ENCODE results near the gene TEX29.

The TEX29 gene

DNA sequence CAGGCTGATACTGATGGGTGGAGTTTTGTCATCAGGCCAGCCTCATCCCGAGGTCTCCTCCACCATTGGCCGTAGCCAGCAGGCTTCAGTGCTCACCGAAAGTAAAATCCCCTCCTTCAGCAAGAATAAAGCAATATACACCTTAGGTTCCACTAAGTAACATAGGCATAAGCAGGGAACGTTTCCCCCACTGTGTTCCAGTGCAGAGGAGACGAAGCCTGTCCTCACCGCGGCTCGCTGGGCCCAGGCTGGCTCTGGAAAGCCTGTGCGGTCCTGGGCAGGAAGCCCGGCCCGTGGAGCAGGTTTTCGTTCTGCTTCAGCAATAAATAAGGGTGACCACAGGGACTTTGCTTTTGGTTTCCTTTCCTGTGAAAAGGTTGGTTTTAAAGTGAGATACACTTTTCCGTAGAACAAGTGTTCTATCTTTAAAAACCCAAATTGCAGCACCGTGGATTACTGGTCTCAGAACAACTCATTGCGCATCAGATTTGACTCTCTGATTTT lies 16.3 kb upstream of the TEX29 start:
- Histone ChIP-seq H3K27me3 (ENCODE audit: insufficient read depth, low read depth, severe bottlenecking) (no peaks in the 10 kb centered on the region), H3K27ac (no peak overlapping the region), H3K4me3 (ENCODE audit: low read depth, low read length) (no peak overlapping the region), H3K36me3 (peaks cover 55% of the 10 kb centered on the region), H3K9me3 (ENCODE audit: severe bottlenecking) (peaks cover 2% of the 10 kb centered on the region)
- DNase-seq: no peak
- TF ChIP-seq, protein P1, sequence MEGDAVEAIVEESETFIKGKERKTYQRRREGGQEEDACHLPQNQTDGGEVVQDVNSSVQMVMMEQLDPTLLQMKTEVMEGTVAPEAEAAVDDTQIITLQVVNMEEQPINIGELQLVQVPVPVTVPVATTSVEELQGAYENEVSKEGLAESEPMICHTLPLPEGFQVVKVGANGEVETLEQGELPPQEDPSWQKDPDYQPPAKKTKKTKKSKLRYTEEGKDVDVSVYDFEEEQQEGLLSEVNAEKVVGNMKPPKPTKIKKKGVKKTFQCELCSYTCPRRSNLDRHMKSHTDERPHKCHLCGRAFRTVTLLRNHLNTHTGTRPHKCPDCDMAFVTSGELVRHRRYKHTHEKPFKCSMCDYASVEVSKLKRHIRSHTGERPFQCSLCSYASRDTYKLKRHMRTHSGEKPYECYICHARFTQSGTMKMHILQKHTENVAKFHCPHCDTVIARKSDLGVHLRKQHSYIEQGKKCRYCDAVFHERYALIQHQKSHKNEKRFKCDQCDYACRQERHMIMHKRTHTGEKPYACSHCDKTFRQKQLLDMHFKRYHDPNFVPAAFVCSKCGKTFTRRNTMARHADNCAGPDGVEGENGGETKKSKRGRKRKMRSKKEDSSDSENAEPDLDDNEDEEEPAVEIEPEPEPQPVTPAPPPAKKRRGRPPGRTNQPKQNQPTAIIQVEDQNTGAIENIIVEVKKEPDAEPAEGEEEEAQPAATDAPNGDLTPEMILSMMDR (IDR thresholded peaks at IDR 0.05; ENCODE audit: low read depth, low read length): no peak

DNA sequence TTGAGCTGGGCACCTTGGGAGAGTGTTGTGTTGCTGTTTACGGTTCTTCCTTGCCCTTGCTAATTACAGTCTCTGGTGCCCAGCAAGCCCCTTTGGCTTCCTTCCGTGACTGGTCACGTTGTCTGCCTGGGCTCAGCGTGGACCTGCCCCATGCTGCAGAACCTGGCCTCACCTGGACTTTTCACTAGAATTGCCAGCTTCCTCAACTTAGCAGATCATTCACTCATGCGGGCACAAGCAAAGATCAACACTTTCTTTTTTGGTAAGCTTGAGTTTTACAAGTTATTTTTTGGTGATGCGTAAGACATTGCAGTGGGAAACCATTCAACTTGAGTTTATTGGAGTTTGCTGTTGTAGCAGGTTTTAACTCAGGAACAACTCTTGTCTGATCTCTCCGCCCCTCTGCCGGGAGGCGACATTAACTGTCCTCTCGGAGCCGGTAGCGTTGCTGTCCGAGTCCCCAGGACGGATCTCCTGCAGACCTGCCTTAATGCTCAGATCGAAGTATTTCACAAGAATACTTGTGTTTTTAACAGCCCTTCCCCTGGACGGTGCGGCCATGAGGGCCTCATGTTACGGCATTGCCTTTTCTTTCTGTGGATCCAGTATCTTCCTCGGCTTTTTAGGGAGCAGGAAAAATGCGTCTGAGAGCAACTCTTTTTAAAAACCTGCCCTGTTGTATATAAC lies 15.7 kb upstream of the TEX29 start:
- TF ChIP-seq, protein P1 (IDR thresholded peaks at IDR 0.05; ENCODE audit: low read depth, low read length): no peak
- no peak for DNase-seq
- Histone ChIP-seq H3K9me3 (ENCODE audit: severe bottlenecking) (peaks cover 2% of the 10 kb centered on the region), H3K36me3 (peaks cover 55% of the 10 kb centered on the region), H3K27me3 (ENCODE audit: insufficient read depth, low read depth, severe bottlenecking) (no peaks in the 10 kb centered on the region), H3K27ac (no peak overlapping the region), H3K4me3 (ENCODE audit: low read depth, low read length) (no peak overlapping the region)

DNA sequence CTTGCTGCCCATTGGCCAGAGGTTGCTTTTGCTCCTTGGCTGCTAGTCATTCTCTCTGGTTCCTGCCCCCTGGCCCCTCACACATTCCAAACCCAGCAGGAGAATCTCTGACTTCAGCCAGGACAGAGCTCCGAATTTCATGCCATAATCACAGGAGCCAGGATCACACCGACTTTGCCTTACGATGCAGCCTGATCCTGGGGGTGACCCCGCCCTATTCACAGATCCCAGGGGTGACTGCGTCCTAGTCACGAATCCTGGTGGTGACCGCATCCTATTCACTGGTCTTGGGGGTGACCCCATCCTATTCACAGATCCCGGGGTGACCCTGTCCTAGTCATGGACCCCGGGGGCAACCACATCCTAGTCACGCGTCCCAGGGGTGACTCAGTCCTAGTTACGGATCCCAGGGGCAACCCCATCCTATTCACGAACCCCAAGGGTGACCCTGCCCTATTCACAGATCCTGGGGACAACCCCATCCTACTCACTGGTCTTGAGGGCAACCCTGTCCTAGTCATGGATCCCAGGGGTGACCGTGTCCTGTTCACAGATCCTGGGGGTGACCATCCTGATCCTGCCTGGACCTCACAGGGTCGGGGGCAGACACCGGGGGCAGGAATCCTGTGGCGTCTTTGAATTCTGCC lies 7.4 kb upstream of the TEX29 start:
- Histone ChIP-seq H3K4me3 (ENCODE audit: low read depth, low read length) (no peak overlapping the region), H3K9me3 (ENCODE audit: severe bottlenecking) (peaks cover 15% of the 10 kb centered on the region), H3K27ac (no peak overlapping the region), H3K27me3 (ENCODE audit: insufficient read depth, low read depth, severe bottlenecking) (peaks cover 36% of the 10 kb centered on the region), H3K36me3 (no peaks in the 10 kb centered on the region)
- no peak for DNase-seq
- TF ChIP-seq, protein P1 (IDR thresholded peaks at IDR 0.05; ENCODE audit: low read depth, low read length): no peak

DNA sequence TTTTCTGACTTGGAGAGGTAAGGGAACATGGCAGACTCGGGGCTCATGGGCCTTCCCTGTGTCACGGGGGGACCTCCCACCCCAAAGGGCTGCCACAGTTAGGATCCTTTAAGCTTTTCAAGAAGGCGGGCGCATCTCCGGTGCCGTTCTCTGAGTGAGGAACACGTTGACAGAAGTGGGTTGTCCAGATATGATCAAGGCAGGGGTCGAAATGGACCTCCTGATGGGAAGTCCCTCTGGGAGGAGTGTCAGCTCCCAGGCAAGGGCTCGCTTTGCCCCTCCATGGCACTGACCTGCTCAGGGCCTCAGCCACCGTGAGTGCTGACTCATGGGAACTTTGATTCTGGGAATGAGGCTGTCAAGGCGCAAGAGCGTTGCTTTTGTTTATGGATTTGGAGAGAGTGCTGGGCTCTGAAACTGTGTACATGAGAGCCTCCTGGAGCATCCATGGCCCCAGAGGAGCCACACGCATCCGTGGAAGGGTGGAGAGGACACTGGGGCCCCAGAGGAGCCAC lies 6.5 kb upstream of the TEX29 start:
- peaks cover 45% of the 10 kb centered on the region for H3K27me3 ChIP-seq (ENCODE audit: insufficient read depth, low read depth, severe bottlenecking)
- TF ChIP-seq, protein P1 (IDR thresholded peaks at IDR 0.05; ENCODE audit: low read depth, low read length): no peak
- no peak overlapping the region for H3K27ac ChIP-seq
- DNase-seq: no peak
- H3K4me3 ChIP-seq (ENCODE audit: low read depth, low read length): no peak overlapping the region
- H3K9me3 ChIP-seq (ENCODE audit: severe bottlenecking): peaks cover 13% of the 10 kb centered on the region
- no peaks in the 10 kb centered on the region for H3K36me3 ChIP-seq

DNA sequence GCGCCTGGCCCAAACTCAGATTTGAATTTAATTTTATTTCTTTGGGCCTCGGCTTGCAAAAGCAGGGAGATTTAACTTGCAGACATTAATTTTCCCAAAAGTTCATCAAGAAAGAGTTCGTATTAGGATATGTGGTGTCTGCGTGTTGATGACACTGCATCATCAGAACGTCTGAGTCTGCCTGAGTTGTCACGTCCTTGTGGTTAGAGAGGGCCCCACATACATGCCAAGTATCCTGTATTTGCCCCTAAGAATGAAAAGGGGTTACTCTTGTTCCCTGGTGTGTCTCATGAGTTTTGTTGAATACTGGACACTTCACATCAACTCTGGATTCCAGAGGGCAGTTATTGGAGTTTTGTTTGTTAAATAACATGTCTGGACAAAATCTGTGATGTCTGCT lies 5.6 kb upstream of the TEX29 start:
- TF ChIP-seq, protein P1 (IDR thresholded peaks at IDR 0.05; ENCODE audit: low read depth, low read length): no peak
- Histone ChIP-seq H3K36me3 (no peaks in the 10 kb centered on the region), H3K9me3 (ENCODE audit: severe bottlenecking) (peaks cover 13% of the 10 kb centered on the region), H3K4me3 (ENCODE audit: low read depth, low read length) (no peak overlapping the region), H3K27ac (no peak overlapping the region), H3K27me3 (ENCODE audit: insufficient read depth, low read depth, severe bottlenecking) (peaks cover 54% of the 10 kb centered on the region)
- DNase-seq: no peak
